HepG2 (cell line): Measurements from ENCODE around the gene PSMA7. TPM values are rescaled to one million over a fixed set of nuclear protein-coding genes. Genes with fewer than 3 reads are reported as not detected.

Experiments used
- ARNT2 ChIP-seq: sonication (generic); formaldehyde crosslinking; IDR thresholded peaks from 2 replicates; pipeline ENCODE4 v1.8.0; 2022; ENCODE audit warnings: mild to moderate bottlenecking, low read depth, missing genetic modification reagents, moderate library complexity
- ASH2L ChIP-seq: fragments of 300-600, 200-600 bp; sonication (generic); IDR thresholded peaks from 2 replicates; pipeline ENCODE4 v1.7.0; 2017; ENCODE audit warnings: low read depth, mild to moderate bottlenecking, moderate library complexity, mixed read lengths, low read length; ENCODE audit not compliant: insufficient read length
- ATF7-NPFF ChIP-seq: sonication (generic); formaldehyde crosslinking; IDR thresholded peaks from 2 replicates; pipeline ENCODE4 v1.8.1; 2023; ENCODE audit warnings: mild to moderate bottlenecking, low read depth, missing genetic modification reagents, moderate library complexity
- CREM ChIP-seq, 2 experiments: sonication (generic) in 1 of 2; formaldehyde crosslinking in 1 of 2; IDR thresholded peaks; 2 replicates each; pipeline versions ENCODE4 v1.4.0 to v1.6.1; 2016 to 2020; ENCODE audit warnings: antibody characterized with exemption in 1 of 2, mild to moderate bottlenecking in 1 of 2, missing genetic modification reagents in 1 of 2
- GMEB1 ChIP-seq: sonication (generic); formaldehyde crosslinking; IDR thresholded peaks from 2 replicates; pipeline ENCODE4 v1.5.1; 2020; ENCODE audit warnings: missing genetic modification reagents, mild to moderate bottlenecking, borderline replicate concordance
- HMG20B ChIP-seq: conservative IDR thresholded peaks from 2 replicates; pipeline ENCODE4 v1.6.1; 2016; ENCODE audit warnings: missing genetic modification reagents, missing compliant biosample characterization
- KLF11 ChIP-seq: IDR thresholded peaks from 2 replicates; pipeline ENCODE4 v1.6.1; 2016; ENCODE audit warnings: missing compliant biosample characterization
- NCOR1 ChIP-seq: fragments of 200-600 bp; sonication (generic); IDR thresholded peaks from 2 replicates; pipeline ENCODE4 v1.7.0; 2017; ENCODE audit warnings: antibody characterized with exemption, low read length, borderline replicate concordance
- POGZ ChIP-seq: sonication (generic); formaldehyde crosslinking; IDR thresholded peaks from 2 replicates; pipeline ENCODE4 v1.4.0; 2020; ENCODE audit warnings: mild to moderate bottlenecking, missing genetic modification reagents
- SMAD1 ChIP-seq: sonication (generic); formaldehyde crosslinking; IDR thresholded peaks from 2 replicates; pipeline ENCODE4 v1.4.0; 2020; ENCODE audit warnings: missing genetic modification reagents, low read depth, mild to moderate bottlenecking, borderline replicate concordance
- YEATS4 ChIP-seq: sonication (generic); formaldehyde crosslinking; IDR thresholded peaks from 2 replicates; pipeline ENCODE4 v1.4.0; 2020; ENCODE audit warnings: missing genetic modification reagents, borderline replicate concordance
- ZFP36 ChIP-seq: fragments of 150-350 bp; IDR thresholded peaks from 2 replicates; pipeline ENCODE4 v1.6.1; 2018; ENCODE audit warnings: borderline replicate concordance, low read length, low read depth; ENCODE audit not compliant: partially characterized antibody
- ZKSCAN5 ChIP-seq: sonication (generic); formaldehyde crosslinking; IDR thresholded peaks from 2 replicates; pipeline ENCODE4 v1.5.1; 2020; ENCODE audit warnings: mild to moderate bottlenecking, missing genetic modification reagents
- ZNF230 ChIP-seq: sonication (generic); formaldehyde crosslinking; IDR thresholded peaks from 2 replicates; pipeline ENCODE4 v1.4.0; 2020; ENCODE audit warnings: mild to moderate bottlenecking, missing genetic modification reagents
- ZNF333 ChIP-seq: sonication (generic); formaldehyde crosslinking; IDR thresholded peaks from 2 replicates; pipeline ENCODE4 v1.4.0; 2020; ENCODE audit warnings: mild to moderate bottlenecking, missing genetic modification reagents, borderline replicate concordance
- ZNF337 ChIP-seq: sonication (generic); formaldehyde crosslinking; IDR thresholded peaks from 2 replicates; pipeline ENCODE4 v1.5.1; 2020; ENCODE audit warnings: missing genetic modification reagents, low read depth, mild to moderate bottlenecking, borderline replicate concordance
- ZNF574 ChIP-seq: sonication (generic); formaldehyde crosslinking; IDR thresholded peaks from 2 replicates; pipeline ENCODE4 v1.4.0; 2020; ENCODE audit warnings: missing genetic modification reagents
- ZNF607 ChIP-seq: sonication (generic); formaldehyde crosslinking; IDR thresholded peaks from 2 replicates; pipeline ENCODE4 v1.5.1; 2020; ENCODE audit warnings: missing genetic modification reagents, mild to moderate bottlenecking, borderline replicate concordance
- ZNF703 ChIP-seq: sonication (generic); formaldehyde crosslinking; IDR thresholded peaks from 2 replicates; pipeline ENCODE4 v1.5.1; 2020; ENCODE audit warnings: missing genetic modification reagents, mild to moderate bottlenecking, moderate library complexity, borderline replicate concordance
- ZNF768 ChIP-seq: sonication (generic); formaldehyde crosslinking; IDR thresholded peaks from 2 replicates; pipeline ENCODE4 v1.4.0; 2020; ENCODE audit warnings: missing genetic modification reagents
- ZNF776 ChIP-seq: sonication (generic); formaldehyde crosslinking; IDR thresholded peaks from 2 replicates; pipeline ENCODE4 v1.4.0; 2020; ENCODE audit warnings: mild to moderate bottlenecking, missing genetic modification reagents
- ZNF883 ChIP-seq: sonication (generic); formaldehyde crosslinking; IDR thresholded peaks from 2 replicates; pipeline ENCODE4 v1.5.1; 2020; ENCODE audit warnings: mild to moderate bottlenecking, missing genetic modification reagents; ENCODE audit errors: not compliant biosample characterization
- ZNF891 ChIP-seq: sonication (generic); formaldehyde crosslinking; IDR thresholded peaks from 2 replicates; pipeline ENCODE4 v1.5.0; 2020; ENCODE audit warnings: mild to moderate bottlenecking, missing genetic modification reagents
- polyA plus RNA-seq, 8 experiments: library from polyadenylated mRNA; depleted of rRNA in 3 of 8; stranded (reverse) in 7 of 8; unstranded in 1 of 8; fragments of >200 nt; fragmentation: Illumina TruSeq in 4 of 8; extraction: Trizol in 4 of 8; gene quantifications; 2 replicates each; pipeline versions ENCODE4 v1.2.1 to v1.2.3, GENCODE V29; 2011 to 2016; ENCODE audit warnings: low read depth in 4 of 8, missing spikeins in 1 of 8, mixed read lengths in 1 of 8; ENCODE audit not compliant: insufficient read depth in 1 of 8
- total RNA-seq, 5 experiments: library from RNA; depleted of rRNA; stranded (reverse); fragments of >200 nt; fragmentation: Illumina TruSeq; extraction: Trizol; gene quantifications; 2 replicates each; pipeline ENCODE4 v1.2.3, GENCODE V29; 2016; ENCODE audit warnings: low read depth in 1 of 5

Gene PSMA7
- total and polyA plus RNA-seq, 2 of the 13 experiments (the other 11 are each of a cell fraction or from before 2014, with no cell fraction given), result 531 to 631 TPM

- TF ChIP-seq ZNF333 (CRISPR knock-in tag), result no peak
- TF ChIP-seq HMG20B (CRISPR knock-in tag), result peak; percentile 32; the same call in 1 of the 2 replicates
- peak; percentile 64; the same call in 1 of the 2 replicates for TF ChIP-seq YEATS4
- TF ChIP-seq KLF11 (CRISPR knock-in tag), result no peak
- TF ChIP-seq ZNF230 (CRISPR knock-in tag), result 0 out of 2 replicates have a peak, but pooled peaks have one; percentile 55
- peak; percentile 65; the same call in 1 of the 2 replicates for TF ChIP-seq CREM (IDR thresholded peaks at IDR 0.05)
- no peak for TF ChIP-seq CREM (CRISPR knock-in tag; IDR thresholded peaks at IDR 0.05)
- no peak for TF ChIP-seq ZNF337 (CRISPR knock-in tag)
- 0 out of 2 replicates have a peak, but pooled peaks have one; percentile 37 for TF ChIP-seq ARNT2 (CRISPR knock-in tag)
- 0 out of 2 replicates have a peak, but pooled peaks have one; percentile 50 for TF ChIP-seq SMAD1 (CRISPR knock-in tag)
- peak; percentile 51; the same call in 1 of the 2 replicates for TF ChIP-seq ZKSCAN5 (CRISPR knock-in tag)
- peak; percentile 56; the same call in 1 of the 2 replicates for TF ChIP-seq ZNF607
- TF ChIP-seq ZFP36, result peak; percentile 52
- TF ChIP-seq ZNF768 (CRISPR knock-in tag), result peak; percentile 92
- TF ChIP-seq NCOR1, result peak; percentile 89
- TF ChIP-seq ZNF776 (CRISPR knock-in tag), result no peak; the same call in 1 of the 2 replicates
- 0 out of 2 replicates have a peak, but pooled peaks have one; percentile 35 for TF ChIP-seq ATF7-NPFF
- peak; percentile 59 for TF ChIP-seq ASH2L
- TF ChIP-seq ZNF883 (CRISPR knock-in tag), result no peak
- TF ChIP-seq ZNF703 (CRISPR knock-in tag), result peak; percentile 75; the same call in 1 of the 2 replicates
- TF ChIP-seq ZNF574 (CRISPR knock-in tag), result peak; percentile 69
- TF ChIP-seq POGZ, result peak; percentile 18; the same call in 1 of the 2 replicates
- no peak for TF ChIP-seq ZNF891 (CRISPR knock-in tag)
- TF ChIP-seq GMEB1 (CRISPR knock-in tag), result peak; percentile 76; the same call in 1 of the 2 replicates
These were observed 23.4 kb downstream of the PSMA7 start (continued) for GRCh38 chr20:62119591-62120364.
